ENCODE data around the gene PGPEP1. TPM values are rescaled to one million over a fixed set of nuclear protein-coding genes. Genes with fewer than 3 reads are reported as not detected.

PGPEP1 gene
- total and polyA plus RNA-seq, 11 donors = 22.5 to 58.6 (median 43.6) TPM

DNA sequence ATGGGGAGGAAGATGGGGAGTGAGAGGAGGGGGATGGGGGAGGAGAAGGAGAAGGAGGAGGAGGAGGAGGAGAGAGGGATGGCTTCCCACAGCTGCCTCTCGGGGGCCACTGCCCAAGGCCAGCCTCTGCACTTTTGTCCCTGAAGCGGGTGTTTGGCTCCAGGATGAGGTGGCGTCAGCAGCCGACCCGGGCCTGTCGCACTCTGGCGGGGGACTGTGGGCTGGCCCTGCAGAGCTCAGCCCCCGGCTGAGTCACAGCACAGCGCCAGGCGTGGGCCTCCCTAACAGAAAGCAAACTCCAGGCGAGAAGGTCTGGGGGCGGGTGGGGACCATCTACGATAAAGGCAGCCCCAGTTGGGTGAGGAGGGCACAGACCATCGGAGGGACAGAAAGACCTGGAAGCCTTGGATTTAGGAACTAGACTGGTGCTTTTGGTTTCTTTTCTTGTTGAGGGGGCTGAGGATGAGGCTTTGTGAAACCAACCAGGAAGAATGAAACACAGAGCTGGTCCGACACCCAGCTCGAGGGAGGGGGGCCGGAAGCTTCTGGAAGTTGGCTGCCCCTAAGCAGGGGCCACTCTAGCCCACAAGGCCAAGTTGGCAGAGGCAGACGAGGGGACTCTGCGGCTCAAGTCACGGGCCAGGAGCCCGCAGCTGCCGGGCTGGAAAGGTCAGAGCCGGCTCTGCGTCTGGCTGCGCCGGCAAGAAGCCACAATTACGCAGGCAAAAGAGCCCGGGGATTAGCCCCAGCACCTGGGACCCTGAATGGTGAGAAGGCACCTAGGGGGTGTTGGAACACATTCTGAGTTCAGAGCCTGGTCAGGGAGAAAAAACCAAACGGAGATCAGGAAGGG, 35.7 kb upstream of the PGPEP1 start:
- peak; percentile 76 to 89 (median 84) for ATAC-seq
- H3K4me3 ChIP-seq = peak overlapping the region in 11 of 12 donors; percentile 13 to 62 (median 46)
- intact Hi-C loops (cut with DNase I) = loop anchor here in 9 of 10 donors (1.0 to 2.0 kb wide), 5 partner anchors 12 to 24 kb away; partner anchors contain the start of genes JUND (in 6 of the 9) and LSM4 (in 6 of the 9)
- no peaks in the 10 kb centered on the region for H3K9me3 ChIP-seq
- H3K4me1 ChIP-seq = peaks cover 18 to 75% (median 54%) of the 10 kb centered on the region in 12 donors
- peak; percentile 89 to 95 (median 93) for DNase-seq
- H3K27ac ChIP-seq = peak overlapping the region; percentile 89 to 100 (median 98)
- TF ChIP-seq POLR2A (IDR thresholded peaks at IDR 0.05) (peak in 1 of 2 donors; percentile 76), CTCF (IDR thresholded peaks at IDR 0.05) (peak in 2 of 12 donors; percentile 12 to 21)
- H3K27me3 ChIP-seq = no peaks in the 10 kb centered on the region
- 1 to 5% (median 3%) methylated on average over 23 to 29 of the region's 29 CpGs for WGBS, 4 donors
- H3K36me3 ChIP-seq = peaks cover 0 to 34% (median 8%) of the 10 kb centered on the region in 9 donors

DNA sequence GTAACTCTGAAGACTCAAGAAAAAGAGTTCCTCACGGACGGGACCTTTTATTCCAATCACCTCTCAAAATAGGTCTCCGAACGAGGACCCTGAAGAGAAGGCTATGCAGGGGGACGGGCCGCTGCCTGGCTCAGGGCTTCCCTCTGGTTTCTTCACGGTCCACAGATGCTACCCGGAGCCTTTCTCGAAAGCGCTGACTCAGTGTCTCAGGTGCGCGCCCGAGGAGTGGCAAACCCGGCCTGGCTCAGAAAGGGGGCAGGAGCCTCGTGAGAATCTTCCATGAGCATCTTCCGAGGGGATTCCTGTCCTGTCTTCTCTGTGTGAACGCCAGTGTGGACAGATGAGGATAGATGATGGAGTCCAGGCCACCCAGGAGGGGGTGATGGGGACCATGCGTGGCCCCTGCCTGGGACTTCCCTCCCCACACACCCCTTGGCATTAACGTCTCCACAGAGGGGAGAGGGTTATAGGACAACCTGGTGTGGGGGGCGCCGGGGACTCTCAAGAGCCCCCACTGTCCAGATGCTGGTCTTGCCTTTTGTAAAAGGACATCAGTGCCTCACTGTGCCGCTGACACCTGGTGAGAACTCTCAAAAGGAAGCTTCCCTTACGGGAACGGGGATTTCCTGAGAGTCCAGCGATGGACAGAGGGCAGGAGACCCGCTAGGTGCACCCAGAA, 34.0 kb upstream of the PGPEP1 start:
- peaks cover 14 to 64% (median 45%) of the 10 kb centered on the region in 12 donors for H3K4me1 ChIP-seq
- TF ChIP-seq CTCF (IDR thresholded peaks at IDR 0.05) = no peak
- no peak for TF ChIP-seq POLR2A (IDR thresholded peaks at IDR 0.05)
- ATAC-seq = no peak
- no peaks in the 10 kb centered on the region for H3K27me3 ChIP-seq
- H3K27ac ChIP-seq = peak overlapping the region in 11 of 12 donors; percentile 39 to 100 (median 99)
- peaks cover 0 to 49% (median 9%) of the 10 kb centered on the region in 9 donors for H3K36me3 ChIP-seq
- DNase-seq = peak in 1 of 5 donors; percentile 53
- intact Hi-C loops (cut with DNase I) = no loop called here
- H3K4me3 ChIP-seq = no peak overlapping the region
- WGBS, 4 donors = 83 to 88% (median 86%) methylated on average over 25 to 26 of the region's 26 CpGs
- no peaks in the 10 kb centered on the region for H3K9me3 ChIP-seq

DNA sequence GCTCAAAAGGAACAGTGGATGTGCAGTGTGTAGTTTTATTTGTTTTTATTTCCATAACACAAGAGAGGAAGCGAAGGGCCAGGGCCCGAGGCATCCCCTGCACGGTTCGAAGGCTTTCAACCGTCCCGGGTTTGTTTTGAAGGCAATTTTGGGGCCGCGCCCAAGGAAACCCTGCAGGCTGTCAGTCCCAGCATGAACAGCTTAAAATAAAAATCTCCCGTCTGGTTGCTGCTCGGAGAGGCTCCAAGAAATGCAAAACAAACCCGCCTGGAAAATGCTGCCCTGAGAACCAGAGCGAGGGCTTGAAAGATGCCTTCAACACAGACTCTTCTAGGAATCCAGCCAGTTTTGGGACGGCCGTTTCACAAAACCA, 33.5 kb upstream of the PGPEP1 start:
- peaks cover 0 to 55% (median 9%) of the 10 kb centered on the region in 9 donors for H3K36me3 ChIP-seq
- no peaks in the 10 kb centered on the region for H3K27me3 ChIP-seq
- TF ChIP-seq CTCF (IDR thresholded peaks at IDR 0.05) (no peak), POLR2A (IDR thresholded peaks at IDR 0.05) (no peak)
- no peak overlapping the region for H3K4me3 ChIP-seq
- H3K4me1 ChIP-seq = peaks cover 11 to 60% (median 43%) of the 10 kb centered on the region in 12 donors
- H3K27ac ChIP-seq = peak overlapping the region in 11 of 12 donors; percentile 39 to 100 (median 99)
- intact Hi-C loops (cut with DNase I) = no loop called here
- 68 to 84% (median 71%) methylated on average over 14 of the region's 14 CpGs for WGBS, 4 donors
- no peaks in the 10 kb centered on the region for H3K9me3 ChIP-seq
- DNase-seq (peak in 1 of 5 donors; percentile 56), ATAC-seq (no peak)

DNA sequence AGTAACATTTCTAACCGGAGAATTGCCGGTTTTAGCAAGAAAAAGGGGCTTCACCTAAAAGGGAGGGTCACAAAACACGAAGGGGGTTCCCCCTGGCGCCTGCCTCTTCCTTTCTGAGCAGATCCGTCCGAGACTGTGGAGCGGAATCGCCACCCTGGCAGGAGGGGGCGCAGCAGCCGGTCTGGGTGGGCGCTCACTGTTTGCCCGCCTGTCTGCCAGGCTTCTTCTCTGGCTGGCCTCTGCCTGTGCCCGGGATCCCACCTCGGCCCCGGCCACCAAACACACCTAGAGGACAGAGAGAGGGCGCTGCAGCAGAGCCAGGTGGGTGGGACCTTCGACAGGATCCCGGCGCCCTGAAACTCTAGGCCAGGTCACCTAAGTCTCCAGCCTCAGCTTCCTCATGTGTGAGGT, 33.1 kb upstream of the PGPEP1 start:
- intact Hi-C loops (cut with DNase I) = no loop called here
- Histone ChIP-seq H3K27me3 (no peaks in the 10 kb centered on the region), H3K9me3 (no peaks in the 10 kb centered on the region), H3K4me1 (peaks cover 11 to 59% (median 41%) of the 10 kb centered on the region in 12 donors), H3K36me3 (peaks cover 0 to 59% (median 11%) of the 10 kb centered on the region in 9 donors), H3K27ac (peak overlapping the region in 11 of 12 donors; percentile 39 to 100 (median 98)), H3K4me3 (no peak overlapping the region)
- 83 to 89% (median 85%) methylated on average over 15 to 19 of the region's 19 CpGs for WGBS, 4 donors
- ATAC-seq (no peak), DNase-seq (no peak)
- TF ChIP-seq POLR2A (IDR thresholded peaks at IDR 0.05) (no peak), CTCF (IDR thresholded peaks at IDR 0.05) (peak in 1 of 12 donors; percentile 9)

All from heart left ventricle (tissue), 16 donors.